NCI-H345 treated with DMSO at 0.1 percent for 48 hours (cell line): ENCODE results near the gene ZNF423.

ENCODE experiments used
- DNase-seq: peaks from one replicate; lab custom pipeline; 2025; ENCODE audit not compliant: unreplicated experiment; lab: John Stamatoyannopoulos, UW

Gene ZNF423

DNA sequence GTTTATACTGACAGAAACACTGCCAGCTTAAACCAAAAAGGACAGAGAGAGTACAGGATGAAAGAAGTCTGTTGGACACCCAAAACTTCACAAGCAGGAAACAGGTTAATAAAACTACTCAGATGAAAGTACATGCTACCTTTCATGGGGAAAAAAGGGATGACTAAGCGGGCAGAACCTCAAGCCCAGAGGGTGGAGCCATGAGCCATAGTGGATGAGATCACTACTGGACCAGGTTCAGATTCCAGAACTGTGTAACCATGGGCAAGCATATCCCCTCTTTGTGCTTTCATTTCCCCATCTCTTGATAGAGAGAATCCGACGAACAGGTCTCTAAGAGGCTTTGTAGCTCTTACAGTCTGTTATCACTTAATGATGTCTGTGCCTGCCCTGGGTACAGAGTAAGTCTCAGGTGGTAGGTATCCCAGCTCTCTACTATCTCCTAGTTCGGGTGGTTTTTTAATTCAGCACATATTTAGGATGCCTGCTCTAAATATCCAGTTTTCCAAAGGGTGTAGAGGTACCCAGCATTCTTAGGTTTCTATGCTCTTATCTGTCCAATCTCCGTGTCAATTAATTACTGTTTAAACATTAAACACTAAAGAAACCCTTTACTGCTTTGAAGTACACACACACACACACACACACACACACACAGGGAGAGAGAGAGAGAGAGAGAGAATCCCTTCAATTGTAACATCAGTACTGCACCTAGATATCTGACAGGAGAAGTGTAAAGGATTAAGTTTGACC is 206.7 kb downstream of the ZNF423 start:
- no peak for DNase-seq

- DNase-seq = no peak
These were observed 208.2 kb downstream of the ZNF423 start for GRCh38 chr16:49647673-49648072.

DNA sequence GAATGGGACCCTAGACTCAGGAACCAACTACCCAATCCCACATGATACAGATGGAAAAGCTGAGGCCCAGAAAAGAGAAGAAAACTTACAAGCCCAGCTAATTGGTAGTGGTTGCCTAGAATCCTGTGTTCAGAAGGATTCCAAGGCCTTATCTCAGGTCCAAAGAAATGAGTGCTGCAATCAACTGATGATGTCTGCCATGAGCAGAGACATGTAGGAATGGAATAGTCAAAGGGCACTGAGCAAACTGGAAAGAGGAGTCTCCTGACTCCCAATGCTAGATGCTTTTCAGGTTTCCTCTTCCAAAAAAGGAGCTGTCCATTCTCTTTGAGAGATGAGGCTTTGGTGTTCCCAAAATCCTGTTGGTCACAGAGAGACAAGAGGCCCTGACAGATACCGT is 210.6 kb downstream of the ZNF423 start:
- DNase-seq = no peak

DNA sequence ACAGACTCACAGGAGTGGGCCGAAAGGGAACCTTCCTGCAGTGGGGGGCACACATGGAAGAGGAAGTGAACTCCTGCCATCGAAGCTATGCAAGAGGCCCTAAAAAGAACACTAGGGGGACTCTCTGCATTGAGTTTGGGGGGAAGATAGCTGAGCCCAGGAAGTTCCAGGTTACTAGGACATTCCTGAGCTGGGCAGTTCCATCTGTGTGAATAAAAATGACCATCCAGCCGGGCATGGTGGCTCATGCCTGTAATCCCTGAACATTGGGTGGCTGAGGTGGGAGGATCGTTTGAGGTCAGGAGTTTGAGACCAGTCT is 211.8 kb downstream of the ZNF423 start:
- DNase-seq = no peak

GRCh38 chr16:49643429-49644144 is 212.3 kb downstream of the ZNF423 start:
- DNase-seq = no peak

DNA sequence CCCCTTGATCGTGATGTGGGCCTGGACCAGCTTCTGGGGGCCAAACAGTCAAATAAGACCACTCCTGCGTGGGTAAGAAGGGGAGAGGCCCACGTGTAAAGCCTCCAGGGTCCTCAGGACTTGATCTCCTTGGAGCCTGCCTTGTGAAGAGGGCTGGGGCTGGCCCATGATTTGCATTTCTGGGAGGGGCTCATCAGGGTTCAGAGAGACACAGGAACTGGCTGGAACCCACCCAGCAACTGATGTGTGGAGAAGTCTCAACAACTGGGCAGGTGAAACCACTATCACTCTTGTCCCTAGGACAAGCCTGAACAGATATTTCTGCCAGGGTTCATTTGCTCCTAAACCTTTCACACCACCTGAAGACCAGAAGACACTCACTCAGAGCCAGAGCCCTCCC is 214.7 kb downstream of the ZNF423 start:
- DNase-seq = no peak

- DNase-seq = no peak
These were observed 215.3 kb downstream of the ZNF423 start for GRCh38 chr16:49640581-49640980.

DNA sequence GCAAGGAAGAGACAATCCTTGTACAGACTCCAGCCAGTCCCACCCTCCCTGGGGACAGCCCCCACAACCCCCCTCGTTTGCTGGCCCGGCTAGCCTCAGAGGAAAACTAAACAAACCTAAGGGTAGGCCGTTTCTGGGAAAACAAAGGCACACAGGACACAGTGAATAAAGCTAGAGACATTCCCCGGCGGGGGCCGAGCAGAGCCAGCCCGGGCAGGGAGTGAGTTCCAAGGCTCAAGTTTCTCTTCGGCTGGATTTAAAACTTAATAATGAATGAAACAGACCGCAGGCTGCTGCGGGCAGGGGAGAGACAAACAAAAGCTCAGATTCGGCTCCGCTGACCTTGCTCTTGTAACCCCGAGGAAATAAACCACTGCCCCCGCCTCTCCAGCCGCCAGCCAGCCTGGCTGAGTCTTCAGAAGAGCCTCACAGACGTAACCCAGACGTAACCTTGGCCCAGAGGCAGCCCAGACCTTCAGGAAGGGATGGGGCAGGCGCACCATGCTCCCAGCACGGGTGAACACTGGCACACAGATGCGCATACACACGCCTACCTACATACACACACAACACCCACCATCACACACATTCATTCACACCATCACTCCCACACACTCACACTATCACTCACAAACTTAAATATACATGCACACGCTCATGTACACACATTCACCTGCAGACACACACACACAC is 216.0 kb downstream of the ZNF423 start:
- no peak for DNase-seq

- no peak for DNase-seq
These were observed 217.0 kb downstream of the ZNF423 start for GRCh38 chr16:49638673-49639610.

- no peak for DNase-seq
These were observed 217.8 kb downstream of the ZNF423 start for GRCh38 chr16:49637933-49638672.

GRCh38 chr16:49637511-49637910 is 218.4 kb downstream of the ZNF423 start:
- DNase-seq = no peak

DNA sequence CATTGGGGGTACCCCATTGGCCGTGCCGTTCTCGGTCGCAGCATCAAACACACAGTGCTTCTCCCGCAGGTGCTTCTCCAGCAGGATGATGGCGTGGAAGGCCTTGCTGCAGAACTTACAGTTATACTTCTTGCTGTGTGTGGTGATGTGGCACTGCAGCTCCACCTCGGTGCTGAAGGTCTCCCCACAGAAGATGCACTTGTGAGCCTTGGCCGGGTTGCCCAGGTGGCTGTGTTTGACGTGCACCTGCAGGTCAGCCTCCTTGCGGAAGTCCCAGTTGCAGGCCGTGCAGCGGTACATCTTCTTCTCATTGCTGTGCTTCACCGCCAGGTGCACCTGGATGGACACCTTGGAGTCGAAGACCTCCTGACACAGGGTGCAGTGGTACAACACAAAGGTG is 219.3 kb downstream of the ZNF423 start:
- DNase-seq = no peak

GRCh38 chr16:49635591-49636581 is 220.0 kb downstream of the ZNF423 start:
- DNase-seq = no peak

DNA sequence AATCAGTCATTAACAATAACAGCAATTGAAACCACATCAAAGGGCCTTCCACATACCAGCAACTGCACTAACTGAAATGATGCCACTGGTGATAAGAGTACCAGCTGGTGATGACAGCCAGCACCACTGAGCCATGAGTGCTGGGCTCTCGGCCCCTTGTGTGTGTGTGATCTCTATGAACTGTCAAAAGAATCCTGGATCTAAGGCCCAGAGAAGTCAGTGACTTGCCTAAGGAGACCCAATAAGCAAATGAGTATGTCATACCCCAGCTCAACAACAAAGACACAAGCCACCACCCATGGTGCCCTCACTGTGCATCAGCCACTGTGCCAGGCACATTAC is 220.9 kb downstream of the ZNF423 start:
- DNase-seq = no peak

DNA sequence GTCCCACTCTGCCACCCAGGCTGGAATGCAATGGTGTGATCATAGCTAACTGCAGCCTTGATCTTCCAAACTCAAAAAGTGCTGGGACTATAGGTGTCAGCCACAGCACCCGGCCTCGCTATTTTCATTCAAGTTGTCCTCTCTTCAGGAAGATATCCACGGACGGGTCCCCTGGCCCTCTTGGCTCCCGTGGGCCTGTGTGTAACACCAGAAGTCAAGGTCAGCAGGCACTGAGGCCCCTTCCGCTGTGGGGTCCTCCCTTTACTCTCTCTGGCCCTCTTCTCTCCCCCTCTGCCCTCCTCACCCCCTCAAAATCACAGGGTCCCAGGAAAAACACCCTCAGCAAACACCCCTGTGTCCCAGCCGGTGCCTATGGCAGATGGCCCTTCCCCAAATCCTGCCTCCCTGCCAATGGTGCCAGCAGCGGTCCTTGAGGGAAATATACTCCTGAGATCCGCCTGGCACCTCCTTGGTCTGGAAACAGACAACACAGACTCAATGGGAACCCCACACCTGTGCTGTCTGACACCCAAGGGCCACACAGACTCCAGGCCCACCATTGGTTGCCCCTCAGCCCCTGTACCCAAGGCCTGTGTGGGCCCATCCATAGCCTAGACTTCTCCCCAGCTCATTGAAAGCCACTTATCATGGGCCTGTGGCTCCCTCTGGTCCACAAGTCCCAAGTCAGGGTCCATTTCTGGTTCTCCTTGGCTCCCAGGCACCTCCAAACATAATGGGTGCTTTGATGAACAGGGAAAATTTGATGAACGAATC is 221.5 kb downstream of the ZNF423 start:
- DNase-seq = no peak

DNA sequence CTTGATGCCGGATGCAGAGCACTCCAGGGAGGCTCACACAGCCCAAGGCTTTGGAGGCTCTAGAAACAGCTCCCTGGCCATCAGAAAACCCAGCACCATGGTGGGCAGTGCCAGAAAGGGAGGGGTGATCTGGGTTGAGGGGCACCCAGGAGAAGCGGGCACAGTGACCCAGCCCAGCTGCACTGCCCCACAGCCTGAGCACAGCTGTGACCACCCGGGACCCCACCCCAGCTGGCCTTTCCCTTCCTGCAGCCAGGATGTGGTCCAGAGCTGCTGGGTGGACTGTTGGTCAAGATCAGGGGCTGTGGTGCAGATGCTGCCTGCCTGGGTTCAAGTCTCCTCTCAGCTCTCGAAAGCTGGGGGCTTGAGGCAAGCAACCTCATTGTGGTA is 223.1 kb downstream of the ZNF423 start:
- DNase-seq = no peak

- no peak for DNase-seq
These were observed 223.7 kb downstream of the ZNF423 start for GRCh38 chr16:49632086-49632794.
